Gastrocnemius medialis (tissue), 4 donors: ENCODE measurements around the gene SCG5. TPM values are rescaled to one million over a fixed set of nuclear protein-coding genes. Genes with fewer than 3 reads are reported as not detected.

ENCODE experiments used
- ATAC-seq, 2 donors: fragments of 150-250 bp; one replicate each; pipeline ENCODE4 v1.9.1; 2016
- DNase-seq, 2 donors: peaks; one replicate each; pipeline ENCODE4 v3.0.0-alpha.2; 2019
- H3K27ac ChIP-seq, 4 donors: fragments of 200-600 bp; sonication (generic); 1 replicate in 1 of 4; 2 replicates in 3 of 4; pipeline ENCODE4 v1.5.1; 2016 to 2018; ENCODE audit warnings: mild to moderate bottlenecking in 2 of 4, moderate library complexity in 1 of 4
- H3K27me3 ChIP-seq, 3 donors: fragments of 200-600 bp; sonication (generic) in 2 of 3; 1 replicate in 1 of 3; 2 replicates in 2 of 3; pipeline versions ENCODE4 v1.5.1 to v1.6.0; 2016 to 2019; ENCODE audit warnings: mild to moderate bottlenecking in 1 of 3, moderate library complexity in 1 of 3
- H3K36me3 ChIP-seq, 2 donors: fragments of 200-600 bp; sonication (generic) in 1 of 2; one replicate each; pipeline ENCODE4 v1.5.1; 2017 to 2018
- H3K4me1 ChIP-seq, 2 donors: fragments of 200-600 bp; sonication (generic) in 1 of 2; one replicate each; pipeline ENCODE4 v1.5.1; 2016 to 2017; ENCODE audit warnings: mild to moderate bottlenecking in 2 of 2
- H3K4me3 ChIP-seq, 4 donors: fragments of 200-600 bp; sonication (generic) in 3 of 4; 1 replicate in 1 of 4; 2 replicates in 3 of 4; pipeline ENCODE4 v1.5.1; 2016 to 2019; ENCODE audit warnings: mild to moderate bottlenecking in 2 of 4
- H3K9me3 ChIP-seq, 3 donors: fragments of 200-600 bp; sonication (generic) in 2 of 3; 1 replicate in 1 of 3; 2 replicates in 2 of 3; pipeline ENCODE4 v1.5.1; 2016 to 2019
- POLR2A ChIP-seq, 2 donors: fragments of 450-650 bp; IDR thresholded peaks; one replicate each; pipeline ENCODE4 v1.6.1; 2017; ENCODE audit warnings: antibody characterized with exemption in 2 of 2, mild to moderate bottlenecking in 2 of 2, moderate library complexity in 2 of 2
- in situ Hi-C, 4 donors: fragments of 200-750 bp; cut with MboI; loops; one replicate each; pipeline versions ENCODE4 v1.15.0 to v1.8.0; 2017; ENCODE audit warnings: low sequenced_read_pairs in 4 of 4
- intact Hi-C: fragments of 100-400 bp; cut with DNase I; formaldehyde crosslinking; loops from one replicate; pipeline ENCODE4 v1.15.1; 2023; ENCODE audit warnings: low total_unique reads
- total RNA-seq, 4 donors: library from RNA; depleted of rRNA; stranded (reverse); fragments of >200 nt; gene quantifications; one replicate each; pipeline versions ENCODE4 v1.1.0 to v1.2.3, GENCODE V29; 2016
- TF ChIP-seq, protein P1 (sequence below), 5 experiments: fragments of 450-650 bp in 3 of 5; fragments of 200-600 bp in 2 of 5; sonication (generic) in 2 of 5; IDR thresholded peaks in 4 of 5; conservative IDR thresholded peaks in 1 of 5; 1 replicate in 4 of 5; 2 replicates in 1 of 5; pipeline ENCODE4 v1.5.1; 2016 to 2019; ENCODE audit warnings: antibody characterized with exemption in 5 of 5, mild to moderate bottlenecking in 3 of 5, moderate library complexity in 3 of 5

SCG5 gene
- total RNA-seq, 4 donors from 2014 or later, result 0.53 TPM; not detected in 3

DNA sequence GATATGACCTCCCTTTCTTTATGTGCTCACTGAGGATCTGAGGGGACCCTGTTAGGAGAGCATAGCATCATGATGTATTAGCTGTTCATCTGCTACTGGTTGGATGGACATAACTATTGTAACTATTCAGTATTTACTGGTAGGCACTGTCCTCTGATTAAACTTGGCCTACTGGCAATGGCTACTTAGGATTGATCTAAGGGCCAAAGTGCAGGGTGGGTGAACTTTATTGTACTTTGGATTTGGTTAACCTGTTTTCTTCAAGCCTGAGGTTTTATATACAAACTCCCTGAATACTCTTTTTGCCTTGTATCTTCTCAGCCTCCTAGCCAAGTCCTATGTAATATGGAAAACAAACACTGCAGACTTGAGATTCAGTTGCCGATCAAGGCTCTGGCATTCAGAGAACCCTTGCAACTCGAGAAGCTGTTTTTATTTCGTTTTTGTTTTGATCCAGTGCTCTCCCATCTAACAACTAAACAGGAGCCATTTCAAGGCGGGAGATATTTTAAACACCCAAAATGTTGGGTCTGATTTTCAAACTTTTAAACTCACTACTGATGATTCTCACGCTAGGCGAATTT lies 91.2 kb downstream of the SCG5 start:
- H3K9me3 ChIP-seq, result peaks cover 0 to 4% (median 0%) of the 10 kb centered on the region in 3 donors
- DNase-seq (no peak), ATAC-seq (no peak)
- intact Hi-C loops, result no loop called here
- no peaks in the 10 kb centered on the region for H3K4me1 ChIP-seq
- H3K27ac ChIP-seq, result no peak overlapping the region
- TF ChIP-seq POLR2A (IDR thresholded peaks at IDR 0.05), result no peak
- TF ChIP-seq, protein P1, sequence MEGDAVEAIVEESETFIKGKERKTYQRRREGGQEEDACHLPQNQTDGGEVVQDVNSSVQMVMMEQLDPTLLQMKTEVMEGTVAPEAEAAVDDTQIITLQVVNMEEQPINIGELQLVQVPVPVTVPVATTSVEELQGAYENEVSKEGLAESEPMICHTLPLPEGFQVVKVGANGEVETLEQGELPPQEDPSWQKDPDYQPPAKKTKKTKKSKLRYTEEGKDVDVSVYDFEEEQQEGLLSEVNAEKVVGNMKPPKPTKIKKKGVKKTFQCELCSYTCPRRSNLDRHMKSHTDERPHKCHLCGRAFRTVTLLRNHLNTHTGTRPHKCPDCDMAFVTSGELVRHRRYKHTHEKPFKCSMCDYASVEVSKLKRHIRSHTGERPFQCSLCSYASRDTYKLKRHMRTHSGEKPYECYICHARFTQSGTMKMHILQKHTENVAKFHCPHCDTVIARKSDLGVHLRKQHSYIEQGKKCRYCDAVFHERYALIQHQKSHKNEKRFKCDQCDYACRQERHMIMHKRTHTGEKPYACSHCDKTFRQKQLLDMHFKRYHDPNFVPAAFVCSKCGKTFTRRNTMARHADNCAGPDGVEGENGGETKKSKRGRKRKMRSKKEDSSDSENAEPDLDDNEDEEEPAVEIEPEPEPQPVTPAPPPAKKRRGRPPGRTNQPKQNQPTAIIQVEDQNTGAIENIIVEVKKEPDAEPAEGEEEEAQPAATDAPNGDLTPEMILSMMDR (IDR thresholded peaks at IDR 0.05 in 4 of 5, conservative IDR thresholded peaks at IDR 0.05 in 1 of 5), result no peak
- no peaks in the 10 kb centered on the region for H3K27me3 ChIP-seq
- H3K4me3 ChIP-seq, result no peak overlapping the region
- in situ Hi-C loops, result no loop called here
- no peaks in the 10 kb centered on the region for H3K36me3 ChIP-seq

DNA sequence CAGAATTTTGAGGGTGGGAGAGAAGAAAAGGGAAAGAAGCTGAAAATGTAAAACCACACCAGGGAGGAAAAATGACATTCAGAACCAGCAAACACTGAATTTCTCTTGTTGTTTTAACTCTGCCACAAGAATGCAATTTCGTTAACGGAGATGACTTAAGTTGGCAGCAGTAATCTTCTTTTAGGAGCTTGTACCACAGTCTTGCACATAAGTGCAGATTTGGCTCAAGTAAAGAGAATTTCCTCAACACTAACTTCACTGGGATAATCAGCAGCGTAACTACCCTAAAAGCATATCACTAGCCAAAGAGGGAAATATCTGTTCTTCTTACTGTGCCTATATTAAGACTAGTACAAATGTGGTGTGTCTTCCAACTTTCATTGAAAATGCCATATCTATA lies 91.8 kb downstream of the SCG5 start:
- Histone ChIP-seq H3K27me3 (no peaks in the 10 kb centered on the region), H3K4me1 (no peaks in the 10 kb centered on the region), H3K9me3 (peaks cover 0 to 2% (median 0%) of the 10 kb centered on the region in 3 donors), H3K27ac (no peak overlapping the region), H3K4me3 (no peak overlapping the region), H3K36me3 (no peaks in the 10 kb centered on the region)
- in situ Hi-C loops, result no loop called here
- DNase-seq, result no peak
- TF ChIP-seq, protein P1 (IDR thresholded peaks at IDR 0.05 in 4 of 5, conservative IDR thresholded peaks at IDR 0.05 in 1 of 5), result no peak
- no peak for TF ChIP-seq POLR2A (IDR thresholded peaks at IDR 0.05)
- intact Hi-C loops, result no loop called here
- ATAC-seq, result no peak

DNA sequence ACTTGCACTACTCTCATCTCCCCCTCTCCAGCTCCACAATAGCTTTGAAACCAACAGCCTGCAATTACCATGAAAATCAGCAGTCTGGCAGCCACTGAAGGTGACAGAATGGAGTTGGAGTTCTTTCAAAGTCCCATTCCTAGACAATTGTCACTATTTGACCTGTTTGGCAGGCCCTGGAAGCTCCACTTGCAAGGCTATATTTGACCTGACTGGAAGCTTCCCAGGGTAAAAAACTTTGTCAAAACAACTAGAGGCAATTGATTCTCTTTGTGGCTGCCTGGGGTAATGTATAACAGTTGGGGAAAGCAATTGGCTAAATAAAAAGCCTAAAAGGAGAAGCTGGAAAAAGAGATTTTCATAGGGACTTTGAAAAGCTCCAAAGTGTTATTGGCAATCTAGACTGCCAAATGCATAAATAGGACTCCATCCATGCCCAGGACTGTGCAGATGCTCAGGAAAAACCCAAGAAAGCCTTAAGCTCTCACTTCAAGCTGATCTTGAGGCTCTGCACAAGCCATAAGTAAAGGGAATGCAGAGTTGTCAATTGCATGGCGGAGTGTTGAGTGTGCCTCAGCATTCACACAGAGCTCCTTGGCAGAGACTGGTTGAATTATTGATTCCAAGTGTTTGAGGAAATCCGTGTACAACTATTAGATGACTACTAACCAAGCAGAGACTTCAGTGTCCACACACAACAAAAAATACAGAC lies 94.6 kb downstream of the SCG5 start:
- no peaks in the 10 kb centered on the region for H3K9me3 ChIP-seq
- no peaks in the 10 kb centered on the region for H3K36me3 ChIP-seq
- intact Hi-C loops (no loop called here), in situ Hi-C loops (no loop called here)
- H3K27ac ChIP-seq, result no peak overlapping the region
- no peak overlapping the region for H3K4me3 ChIP-seq
- DNase-seq, result no peak
- no peak for TF ChIP-seq POLR2A (IDR thresholded peaks at IDR 0.05)
- TF ChIP-seq, protein P1 (IDR thresholded peaks at IDR 0.05 in 4 of 5, conservative IDR thresholded peaks at IDR 0.05 in 1 of 5), result no peak
- ATAC-seq, result no peak
- no peaks in the 10 kb centered on the region for H3K27me3 ChIP-seq
- no peaks in the 10 kb centered on the region for H3K4me1 ChIP-seq

DNA sequence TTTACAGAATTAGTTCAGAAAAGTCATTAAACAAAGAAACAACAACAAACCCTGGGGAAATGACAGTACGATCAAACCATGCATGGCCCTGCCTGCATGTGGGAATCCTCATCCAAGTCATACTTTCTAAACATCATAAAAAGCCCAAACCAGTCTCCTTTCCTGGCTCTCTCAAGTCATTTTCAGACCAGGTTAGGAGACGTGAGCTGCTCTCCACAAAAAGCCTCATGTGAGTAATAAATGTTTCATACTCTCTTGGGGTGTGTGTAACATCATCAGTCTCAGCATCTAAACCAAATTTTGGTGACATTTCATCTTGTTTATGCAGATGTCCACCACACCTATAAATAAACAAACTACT lies 95.2 kb downstream of the SCG5 start:
- no peaks in the 10 kb centered on the region for H3K27me3 ChIP-seq
- no peak overlapping the region for H3K4me3 ChIP-seq
- H3K36me3 ChIP-seq, result no peaks in the 10 kb centered on the region
- intact Hi-C loops (no loop called here), in situ Hi-C loops (no loop called here)
- H3K9me3 ChIP-seq, result no peaks in the 10 kb centered on the region
- H3K4me1 ChIP-seq, result no peaks in the 10 kb centered on the region
- ATAC-seq, result no peak
- TF ChIP-seq, protein P1 (IDR thresholded peaks at IDR 0.05 in 4 of 5, conservative IDR thresholded peaks at IDR 0.05 in 1 of 5), result no peak
- no peak for TF ChIP-seq POLR2A (IDR thresholded peaks at IDR 0.05)
- DNase-seq, result no peak
- no peak overlapping the region for H3K27ac ChIP-seq
